ENCODE results near the gene KCNJ14. TPM values are rescaled to one million over a fixed set of nuclear protein-coding genes. Genes with fewer than 3 reads are reported as not detected.

KCNJ14 gene
- total and polyA plus RNA-seq, 7 donors, result 0.28 to 2.6 (median 1.1) TPM

DNA sequence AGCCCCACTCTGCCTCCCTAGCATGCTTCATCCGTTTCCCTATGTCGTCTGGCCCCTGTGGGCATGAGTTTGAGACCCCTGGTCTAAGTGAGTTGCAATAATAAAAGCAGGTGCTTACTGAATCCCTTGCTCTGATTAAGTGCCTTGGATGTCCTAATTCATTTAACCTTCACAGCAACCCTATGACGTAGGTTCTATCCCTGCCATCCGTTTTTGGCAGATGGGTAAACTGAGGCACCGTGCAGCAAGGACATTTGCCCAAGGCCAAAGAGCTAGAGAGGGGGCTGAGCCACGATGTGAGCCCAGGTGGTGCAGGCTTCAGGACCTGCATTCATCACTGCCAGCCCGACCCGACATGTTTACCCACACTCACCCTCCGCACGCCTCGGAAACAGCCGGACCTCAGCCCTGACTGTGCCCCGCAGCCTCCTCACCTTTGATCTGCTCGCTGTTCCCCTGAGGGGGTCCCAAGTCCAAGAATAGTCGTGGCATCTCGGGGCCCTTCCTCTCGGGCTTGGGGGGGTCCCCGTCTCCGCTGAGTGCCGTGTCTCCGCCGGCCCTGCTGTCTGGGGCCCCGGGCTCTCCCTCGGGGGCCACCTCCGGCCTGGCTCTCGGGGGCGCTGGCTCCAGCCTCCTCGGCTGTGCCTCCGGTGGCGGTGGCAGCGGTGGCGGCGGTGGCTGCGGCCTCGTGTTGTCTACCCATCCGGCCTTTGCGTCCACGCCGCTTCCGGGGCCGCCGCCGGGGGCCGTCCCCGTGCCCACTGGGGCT is 41.8 kb downstream of the KCNJ14 start:
- no peak for DNase-seq
- peaks cover 0 to 62% (median 29%) of the 10 kb centered on the region in 3 donors for H3K27me3 ChIP-seq (ENCODE audit: insufficient read depth in 3 of 3, low read length in 2 of 3)
- H3K9me3 ChIP-seq, result no peaks in the 10 kb centered on the region
- H3K4me3 ChIP-seq, result no peak overlapping the region
- no peak for ATAC-seq
- 63 to 68% (median 66%) methylated on average over 35 to 45 of the region's 45 CpGs for WGBS, 3 donors
- H3K36me3 ChIP-seq (ENCODE audit: insufficient read depth in 1 of 2, low read depth in 1 of 2), result no peaks in the 10 kb centered on the region
- TF ChIP-seq CTCF (IDR thresholded peaks at IDR 0.05), result no peak
- H3K4me1 ChIP-seq, result no peaks in the 10 kb centered on the region
- H3K27ac ChIP-seq, result no peak overlapping the region
- intact Hi-C loops (cut with DNase I), result no loop called here

- DNase-seq (no peak), ATAC-seq (no peak)
- Histone ChIP-seq H3K27ac (no peak overlapping the region), H3K36me3 (ENCODE audit: insufficient read depth in 1 of 2, low read depth in 1 of 2) (no peaks in the 10 kb centered on the region), H3K4me3 (no peak overlapping the region), H3K9me3 (no peaks in the 10 kb centered on the region), H3K4me1 (no peaks in the 10 kb centered on the region), H3K27me3 (ENCODE audit: insufficient read depth in 3 of 3, low read length in 2 of 3) (peaks cover 0 to 54% (median 25%) of the 10 kb centered on the region in 3 donors)
- intact Hi-C loops (cut with DNase I), result no loop called here
- TF ChIP-seq CTCF (IDR thresholded peaks at IDR 0.05), result no peak
- 57 to 71% (median 62%) methylated on average over 34 to 46 of the region's 46 CpGs for WGBS, 3 donors
Observed at GRCh38 chr19:48497728-48498594, 42.6 kb downstream of the KCNJ14 start.

DNA sequence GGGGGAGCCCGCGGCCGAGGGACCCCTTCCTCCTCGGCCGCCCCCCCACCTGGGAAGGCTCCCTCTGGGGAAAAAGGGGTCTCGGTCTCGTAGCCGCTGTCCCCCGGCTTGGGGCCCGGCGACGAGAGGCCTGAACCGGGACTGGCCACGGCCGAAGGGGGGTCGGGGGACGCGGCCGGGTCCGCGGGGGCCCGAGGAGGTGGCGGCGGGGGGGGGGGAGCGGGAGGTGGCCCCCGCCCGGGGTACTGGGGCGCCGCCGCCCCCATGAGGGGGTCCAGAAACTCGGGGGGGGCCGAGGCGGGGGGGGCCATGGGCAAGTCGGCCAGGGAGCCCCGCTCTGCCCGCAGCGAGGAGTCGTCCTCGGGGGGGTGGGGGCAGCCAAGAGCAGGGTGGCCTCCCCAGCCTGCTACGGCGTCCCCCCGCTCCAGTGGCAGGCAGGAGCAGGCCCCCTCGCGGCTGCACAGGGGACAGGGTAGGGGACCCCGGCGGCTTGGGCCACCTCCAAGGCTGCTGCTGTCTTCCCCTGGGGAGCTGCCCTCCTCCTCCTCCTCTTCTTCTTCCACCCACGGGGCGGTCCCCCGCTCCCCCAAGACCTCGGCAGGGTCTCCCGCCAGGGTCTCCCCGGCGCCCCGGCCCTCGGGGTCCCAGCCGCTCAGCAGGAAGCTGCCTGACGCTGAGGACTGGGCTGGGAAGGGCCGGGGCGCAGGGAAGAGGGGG is 43.4 kb downstream of the KCNJ14 start:
- DNase-seq (no peak), ATAC-seq (no peak)
- no peak for TF ChIP-seq CTCF (IDR thresholded peaks at IDR 0.05)
- no peak overlapping the region for H3K4me3 ChIP-seq
- no peaks in the 10 kb centered on the region for H3K36me3 ChIP-seq (ENCODE audit: insufficient read depth in 1 of 2, low read depth in 1 of 2)
- intact Hi-C loops (cut with DNase I), result no loop called here
- H3K27ac ChIP-seq, result no peak overlapping the region
- 45 to 54% (median 46%) methylated on average over 22 to 59 of the region's 59 CpGs for WGBS, 3 donors
- peaks cover 0 to 52% (median 25%) of the 10 kb centered on the region in 3 donors for H3K27me3 ChIP-seq (ENCODE audit: insufficient read depth in 3 of 3, low read length in 2 of 3)
- no peaks in the 10 kb centered on the region for H3K4me1 ChIP-seq
- no peaks in the 10 kb centered on the region for H3K9me3 ChIP-seq

DNA sequence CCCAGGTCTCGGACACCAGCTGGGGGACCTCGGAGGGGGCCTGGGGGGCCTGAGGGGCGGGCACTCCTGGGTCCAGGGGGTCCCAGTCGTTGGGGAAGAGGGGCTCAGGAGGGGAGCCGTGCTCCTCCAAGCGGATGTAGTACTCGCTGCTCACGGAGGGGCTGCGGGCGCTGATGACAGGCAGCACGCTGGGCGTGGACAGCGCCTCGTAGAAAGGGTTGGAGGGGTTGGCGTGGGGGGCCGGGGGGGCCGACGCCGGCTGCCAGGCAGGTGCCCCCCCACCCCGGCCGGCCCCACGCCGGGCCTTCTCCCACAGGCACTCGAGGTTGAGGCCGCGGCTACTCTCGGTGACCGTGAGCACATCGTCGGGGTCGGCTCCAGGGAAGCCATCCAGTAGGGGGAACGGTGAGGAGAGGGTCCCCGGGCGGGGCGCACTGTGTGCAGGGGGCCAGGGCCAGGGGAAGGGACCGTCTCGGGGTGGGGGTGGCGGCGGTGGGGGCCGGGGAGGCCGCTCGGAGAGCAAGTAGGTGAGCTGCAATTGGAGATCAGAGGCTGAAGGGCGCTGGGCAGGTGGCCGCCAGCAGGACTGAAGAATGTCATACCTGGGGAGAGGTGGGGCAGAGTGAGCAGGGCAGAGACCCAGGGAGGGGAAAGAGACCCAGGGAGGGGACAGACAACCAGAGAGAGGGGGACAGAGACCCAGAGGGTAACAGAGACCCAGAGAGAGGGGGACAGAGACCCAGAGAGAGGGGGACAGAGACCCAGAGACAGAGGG is 44.1 kb downstream of the KCNJ14 start:
- intact Hi-C loops (cut with DNase I), result no loop called here
- Histone ChIP-seq H3K4me3 (no peak overlapping the region), H3K4me1 (no peaks in the 10 kb centered on the region), H3K27me3 (ENCODE audit: insufficient read depth in 3 of 3, low read length in 2 of 3) (peaks cover 0 to 48% (median 23%) of the 10 kb centered on the region in 3 donors), H3K36me3 (ENCODE audit: insufficient read depth in 1 of 2, low read depth in 1 of 2) (no peaks in the 10 kb centered on the region), H3K27ac (no peak overlapping the region), H3K9me3 (no peaks in the 10 kb centered on the region)
- TF ChIP-seq CTCF (IDR thresholded peaks at IDR 0.05), result no peak
- WGBS, 3 donors, result 52 to 61% (median 53%) methylated on average over 32 to 44 of the region's 44 CpGs
- DNase-seq (no peak), ATAC-seq (no peak)

Data from psoas muscle (tissue), 8 donors.